ENCODE results near the gene LUZP1.

LUZP1 gene

GRCh38 chr1:23035823-23036452, 132.7 kb downstream of the LUZP1 start:
- H3K27me3 ChIP-seq (ENCODE audit: insufficient read depth, insufficient read length): no peaks in the 10 kb centered on the region
- no peak for DNase-seq (ENCODE audit: low read depth, low spot score)
- H3K4me3 ChIP-seq (ENCODE audit: insufficient read length, low read depth): no peak overlapping the region
- H3K9me3 ChIP-seq (ENCODE audit: insufficient read depth, low read length): no peaks in the 10 kb centered on the region
- TF ChIP-seq ZNF274 (IDR thresholded peaks at IDR 0.05; ENCODE audit: low read depth, low read length): no peak
- no peak for TF ChIP-seq YY1 (IDR thresholded peaks at IDR 0.05; ENCODE audit: insufficient read depth, insufficient read length)
- no peak for TF ChIP-seq SUZ12 (IDR thresholded peaks at IDR 0.05; ENCODE audit: extremely low read depth, insufficient read depth, insufficient read length)
- no peaks in the 10 kb centered on the region for H3K4me1 ChIP-seq (ENCODE audit: insufficient read depth, insufficient read length)
- peaks cover 9% of the 10 kb centered on the region for H3K36me3 ChIP-seq (ENCODE audit: insufficient read depth, insufficient read length, low read length)
- H3K9ac ChIP-seq (ENCODE audit: insufficient read length, low read depth): no peak overlapping the region
